K562 (cell line): ENCODE measurements around the gene EEFSEC. TPM values are rescaled to one million over a fixed set of nuclear protein-coding genes. Genes with fewer than 3 reads are reported as not detected.

Source experiments
- ATAC-seq: fragments of 200-7000 bp; cut with Tn5 transposase; 3 replicates; pipeline ENCODE4 v1.9.1; 2020; ENCODE audit warnings: moderate library complexity
- BruUV-seq: library from RNA; stranded (reverse); fragments of 400-500 nt; replicated peaks from 2 replicates; lab custom pipeline; 2021; lab: Mats Ljungman, UMichigan
- CTCF ChIA-PET: fragments of 300-600 bp; formaldehyde crosslinking; extraction: SDS; loops from one replicate; lab custom pipeline; 2021; ENCODE audit warnings: low intra/inter-chr PET ratio; lab: Yijun Ruan, JAX
- POLR2A ChIA-PET: fragments of 300-600, 350-650 bp; sonication (Branson Sonifier 250); formaldehyde crosslinking; extraction: SDS; loops from one replicate; lab custom pipeline; 2021; ENCODE audit warnings: antibody characterized with exemption, inconsistent platforms; lab: Yijun Ruan, JAX
- DNase-seq, 4 experiments: peaks; one replicate each; pipeline versions ENCODE4 v3.0.0 to v3.0.0-alpha.2; 2011 to 2018; ENCODE audit warnings: low spot score in 3 of 4, mixed read lengths in 3 of 4; ENCODE audit errors: extremely low read depth in 1 of 4
- FAIRE-seq: peaks from 2 replicates; lab custom pipeline; 2011; peaks lifted over from hg19 to GRCh38; lab: Jason Lieb, UNC
- H2AFZ ChIP-seq: 2 replicates; pipeline ENCODE4 v1.6.0; 2011; ENCODE audit warnings: low read depth, low read length, control low read depth, inconsistent platforms
- H3K27ac ChIP-seq: fragments of 200-600 bp; 3 replicates; pipeline ENCODE4 v1.8.0; 2011; ENCODE audit warnings: low read depth, mild to moderate bottlenecking, control low read depth, inconsistent platforms, low read length, moderate library complexity, mixed read lengths; ENCODE audit errors: extremely low read depth
- H3K27me3 ChIP-seq, 2 experiments: fragments of 300-600 bp in 1 of 2; 2 replicates in 1 of 2; 3 replicates in 1 of 2; pipeline versions ENCODE4 v1.6.0 to v1.8.0; 2011; ENCODE audit warnings: inconsistent platforms in 2 of 2, low read length in 2 of 2, mild to moderate bottlenecking in 1 of 2, mixed read lengths in 1 of 2, moderate library complexity in 1 of 2; ENCODE audit not compliant: control insufficient read depth in 2 of 2, insufficient read depth in 2 of 2
- H3K36me3 ChIP-seq: fragments of 300-600 bp; 3 replicates; pipeline ENCODE4 v1.8.0; 2011; ENCODE audit warnings: mild to moderate bottlenecking, low read length, inconsistent platforms; ENCODE audit not compliant: control insufficient read depth, insufficient read depth
- H3K4me1 ChIP-seq, 2 experiments: fragments of 200-600 bp in 1 of 2; replicated peaks in 1 of 2; 2 replicates in 1 of 2; 3 replicates in 1 of 2; pipeline versions ENCODE4 v1.5.1 to v1.8.0; 2011; ENCODE audit warnings: inconsistent platforms in 2 of 2, low read length in 2 of 2, mild to moderate bottlenecking in 1 of 2, mixed read lengths in 1 of 2, moderate library complexity in 1 of 2; ENCODE audit not compliant: control insufficient read depth in 2 of 2, insufficient read depth in 2 of 2
- H3K4me2 ChIP-seq: 2 replicates; pipeline ENCODE4 v1.6.1; 2011; ENCODE audit warnings: low read length, control low read depth, inconsistent platforms, mixed read lengths; ENCODE audit not compliant: insufficient read depth
- H3K4me3 ChIP-seq: fragments of 200-600 bp; sonication (generic), shearing (Covaris generic); 2 replicates; pipeline ENCODE4 v1.5.1; 2016; ENCODE audit warnings: control low read depth, inconsistent platforms
- H3K79me2 ChIP-seq: fragments of 200-600 bp; 3 replicates; pipeline ENCODE4 v1.8.0; 2011; ENCODE audit warnings: low read length, inconsistent platforms; ENCODE audit not compliant: control insufficient read depth, insufficient read depth
- H3K9ac ChIP-seq, 2 experiments: 2 replicates each; pipeline versions ENCODE4 v1.6.0 to v1.6.1; 2011; ENCODE audit warnings: low read depth in 2 of 2, low read length in 2 of 2, control low read depth in 1 of 2, inconsistent platforms in 1 of 2, mild to moderate bottlenecking in 1 of 2, mixed read lengths in 1 of 2; ENCODE audit not compliant: insufficient read depth in 1 of 2
- H3K9me1 ChIP-seq: one replicate; pipeline ENCODE4 v1.6.0; 2011; ENCODE audit warnings: inconsistent platforms, mild to moderate bottlenecking, low read length, moderate library complexity; ENCODE audit not compliant: control insufficient read depth, insufficient read depth
- H3K9me3 ChIP-seq: replicated peaks from 2 replicates; pipeline ENCODE4 v1.5.1; 2011; ENCODE audit warnings: low read depth, low read length, inconsistent platforms; ENCODE audit not compliant: control insufficient read depth, insufficient read depth
- H4K20me1 ChIP-seq: replicated peaks from 2 replicates; pipeline ENCODE4 v1.6.1; 2011; ENCODE audit warnings: low read length, inconsistent platforms, mixed read lengths; ENCODE audit not compliant: control insufficient read depth, insufficient read depth
- ADNP ChIP-seq: fragments of 200-800 bp; sonication (Bioruptor generic); IDR thresholded peaks from 2 replicates; pipeline ENCODE4 v1.6.1; 2016; ENCODE audit warnings: missing genetic modification characterization, missing compliant biosample characterization
- CBX3 ChIP-seq, 2 experiments: IDR thresholded peaks; 1 replicate in 1 of 2; 2 replicates in 1 of 2; pipeline ENCODE4 v1.6.1; 2012; ENCODE audit warnings: inconsistent platforms in 2 of 2, low read length in 2 of 2, borderline replicate concordance in 1 of 2, control low read depth in 1 of 2
- CHD4 ChIP-seq: fragments of 200-600 bp; sonication (generic); IDR thresholded peaks from 3 replicates; pipeline ENCODE4 v1.6.1; 2012; ENCODE audit warnings: low read depth, mild to moderate bottlenecking, mixed read lengths, low read length, inconsistent platforms; ENCODE audit not compliant: insufficient read depth, insufficient replicate concordance, poor library complexity, severe bottlenecking
- DPF2 ChIP-seq: fragments of 450-650 bp; IDR thresholded peaks from 2 replicates; pipeline ENCODE4 v1.6.1; 2016
- GATA2 ChIP-seq: sonication (generic); formaldehyde crosslinking; IDR thresholded peaks from 2 replicates; pipeline ENCODE4 v1.4.0; 2020; ENCODE audit warnings: mild to moderate bottlenecking, missing genetic modification reagents
- PYGO2 ChIP-seq: fragments of 450-650 bp; IDR thresholded peaks from 2 replicates; pipeline ENCODE4 v1.6.1; 2016; ENCODE audit warnings: mild to moderate bottlenecking, missing genetic modification characterization, moderate library complexity, missing compliant biosample characterization
- RHOXF2B ChIP-seq: fragments of 250-450 bp; sonication (Bioruptor Pico); conservative IDR thresholded peaks from 2 replicates; pipeline ENCODE4 v1.5.1; 2021
- SIX5 ChIP-seq, 2 experiments: IDR thresholded peaks; 2 replicates each; pipeline ENCODE4 v1.6.1; 2011; ENCODE audit warnings: low read length in 2 of 2, borderline replicate concordance in 1 of 2, low read depth in 1 of 2, mild to moderate bottlenecking in 1 of 2, moderate library complexity in 1 of 2; ENCODE audit not compliant: insufficient read depth in 1 of 2
- SOX6 ChIP-seq: fragments of 450-650 bp; IDR thresholded peaks from 2 replicates; pipeline ENCODE4 v1.6.1; 2014; ENCODE audit warnings: mild to moderate bottlenecking
- ZNF23 ChIP-seq: fragments of 250-450 bp; sonication (Bioruptor Pico); IDR thresholded peaks from 2 replicates; pipeline ENCODE4 v1.4.0; 2020; ENCODE audit warnings: mild to moderate bottlenecking
- ZNF780A ChIP-seq: fragments of 250-450 bp; sonication (Bioruptor Pico); IDR thresholded peaks from 2 replicates; pipeline ENCODE4 v1.5.0; 2021; ENCODE audit warnings: mild to moderate bottlenecking
- WGBS: fragments of 100-300 bp; shearing (Covaris generic); methylation state at CpG from one replicate; pipeline ENCODE4 v1.1.6; 2016; ENCODE audit warnings: low coverage, mixed read lengths; ENCODE audit not compliant: insufficient coverage; ENCODE audit errors: missing lambda C conversion rate; 5-methylcytosine and 5-hydroxymethylcytosine counted together
- in situ Hi-C: fragments of 300-500 bp; cut with MboI; formaldehyde crosslinking; loops from 4 replicates; pipeline ENCODE4 v1.15.0; 2018; ENCODE audit warnings: inconsistent platforms, mixed read lengths
- intact Hi-C: fragments of 100-400 bp; cut with micrococcal nuclease; formaldehyde crosslinking; loops from 2 replicates; pipeline ENCODE4 v1.14.2; 2022
- polyA plus RNA-seq, 8 experiments: library from polyadenylated mRNA; depleted of rRNA in 4 of 8; stranded (reverse) in 5 of 8; unstranded in 3 of 8; fragments of >200 nt; fragmentation: Nextera tagmentation in 2 of 8; fragmentation: Illumina TruSeq in 1 of 8; extraction: Ambion mirVana in 2 of 8; extraction: Trizol in 1 of 8; gene quantifications; 2 replicates each; pipeline versions ENCODE4 v1.2.1 to v1.2.3, GENCODE V29; 2011 to 2014; ENCODE audit warnings: inconsistent platforms in 1 of 8, missing spikeins in 1 of 8
- total RNA-seq, 7 experiments: library from RNA; depleted of rRNA in 6 of 7; stranded (reverse); fragments of >200 nt in 6 of 7; fragmentation: Illumina TruSeq in 2 of 7; extraction: Trizol in 2 of 7; gene quantifications; 2 replicates each; pipeline versions ENCODE4 v1.2.1 to v1.2.3, GENCODE V29; 2011 to 2021; ENCODE audit warnings: low replicate concordance in 1 of 7
- TF ChIP-seq, protein P1 (sequence below): sonication (generic); formaldehyde crosslinking; IDR thresholded peaks from 2 replicates; pipeline ENCODE4 v1.8.0; 2022; ENCODE audit warnings: mild to moderate bottlenecking, missing genetic modification reagents
- TF ChIP-seq, protein P2 (sequence below): fragments of 450-650 bp; formaldehyde crosslinking; IDR thresholded peaks from 2 replicates; pipeline ENCODE4 v1.4.0; 2020; ENCODE audit warnings: mild to moderate bottlenecking

The EEFSEC gene
- total and polyA plus RNA-seq, 9 of the 15 experiments (the other 6 are each of a cell fraction or from before 2014, with no cell fraction given), result 0.35 to 11.8 (median 7.7) TPM

DNA sequence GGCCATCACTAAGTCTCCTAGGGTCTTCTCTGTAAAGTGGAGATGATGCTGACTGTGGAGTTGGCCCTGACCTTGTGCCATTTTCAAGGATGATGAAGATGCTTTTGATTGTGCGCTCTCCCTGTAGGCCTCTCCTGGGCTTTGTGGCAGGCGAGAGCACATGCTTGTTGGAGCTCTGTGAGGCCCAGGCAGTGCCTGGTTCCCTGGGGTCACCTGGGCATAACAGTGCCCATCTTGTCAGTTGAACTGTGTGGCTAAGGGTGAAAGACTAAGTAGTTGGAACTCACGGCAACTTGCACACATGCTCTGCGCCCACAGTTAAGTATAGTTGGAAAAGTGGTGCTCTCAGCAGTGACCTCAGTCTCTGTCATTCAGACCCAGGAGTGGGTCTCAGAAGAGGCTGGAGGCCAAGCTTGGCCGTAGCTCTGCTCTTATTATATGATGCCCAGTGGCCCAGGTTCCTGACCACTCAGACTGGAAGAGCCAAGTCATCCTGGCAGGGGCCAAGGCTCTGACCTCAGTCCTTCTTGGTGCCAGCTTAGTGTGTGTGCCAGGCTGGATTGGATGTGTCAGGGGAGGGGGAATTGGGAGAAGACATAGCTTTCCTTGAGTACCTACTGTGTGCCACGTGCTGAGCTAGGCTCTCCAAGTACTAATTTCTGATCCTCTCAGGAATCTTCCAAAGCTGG is 154.6 kb downstream of the EEFSEC start:
- H4K20me1 ChIP-seq, result no peaks in the 10 kb centered on the region
- ATAC-seq (no peak), FAIRE-seq (no peak), DNase-seq (no peak)
- ChIA-PET POLR2A (interaction anchor here (0.6 to 2.4 kb wide), 3 partner anchors 10 to 176 kb away, joined by 3 to 9 read pairs (median 7); no protein-coding TSS in a partner anchor), CTCF (interaction anchor here (0.6 kb wide), 1 partner anchor 50 kb away, joined by 3 read pairs; no protein-coding TSS in a partner anchor)
- H3K36me3 ChIP-seq, result no peaks in the 10 kb centered on the region
- no peak overlapping the region for H3K4me2 ChIP-seq
- intact Hi-C loops, result no loop called here
- no peaks in the 10 kb centered on the region for H3K4me1 ChIP-seq
- no peak overlapping the region for H2AFZ ChIP-seq
- no peaks in the 10 kb centered on the region for H3K79me2 ChIP-seq
- in situ Hi-C loops, result no loop called here
- H3K27ac ChIP-seq, result no peak overlapping the region
- TF ChIP-seq SIX5 (IDR thresholded peaks at IDR 0.05; ENCODE audit: borderline replicate concordance in 1 of 2, insufficient read depth in 1 of 2, low read depth in 1 of 2, low read length in 2 of 2) (no peak), ZNF780A (CRISPR knock-in tag) (no peak), ZNF23 (no peak), ADNP (tag) (no peak), SOX6 (no peak), CHD4 (no peak), GATA2 (CRISPR knock-in tag) (no peak), CBX3 (IDR thresholded peaks at IDR 0.05; ENCODE audit: borderline replicate concordance in 1 of 2, low read length in 2 of 2) (no peak), PYGO2 (tag) (no peak), RHOXF2B (CRISPR knock-in tag) (no peak), DPF2 (no peak)
- TF ChIP-seq, protein P1, sequence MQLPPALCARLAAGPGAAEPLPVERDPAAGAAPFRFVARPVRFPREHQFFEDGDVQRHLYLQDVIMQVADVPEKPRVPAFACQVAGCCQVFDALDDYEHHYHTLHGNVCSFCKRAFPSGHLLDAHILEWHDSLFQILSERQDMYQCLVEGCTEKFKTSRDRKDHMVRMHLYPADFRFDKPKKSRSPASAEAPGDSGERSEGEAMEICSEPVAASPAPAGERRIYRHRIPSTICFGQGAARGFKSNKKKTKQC (CRISPR knock-in tag), result no peak
- TF ChIP-seq, protein P2, sequence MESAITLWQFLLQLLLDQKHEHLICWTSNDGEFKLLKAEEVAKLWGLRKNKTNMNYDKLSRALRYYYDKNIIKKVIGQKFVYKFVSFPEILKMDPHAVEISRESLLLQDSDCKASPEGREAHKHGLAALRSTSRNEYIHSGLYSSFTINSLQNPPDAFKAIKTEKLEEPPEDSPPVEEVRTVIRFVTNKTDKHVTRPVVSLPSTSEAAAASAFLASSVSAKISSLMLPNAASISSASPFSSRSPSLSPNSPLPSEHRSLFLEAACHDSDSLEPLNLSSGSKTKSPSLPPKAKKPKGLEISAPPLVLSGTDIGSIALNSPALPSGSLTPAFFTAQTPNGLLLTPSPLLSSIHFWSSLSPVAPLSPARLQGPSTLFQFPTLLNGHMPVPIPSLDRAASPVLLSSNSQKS (CRISPR knock-in tag), result no peak
- WGBS, result 79% methylated on average over 5 of the region's 6 CpGs
- H3K9me3 ChIP-seq, result no peaks in the 10 kb centered on the region
- no peaks in the 10 kb centered on the region for H3K9me1 ChIP-seq
- no TSS peak for BruUV-seq
- no peak overlapping the region for H3K4me3 ChIP-seq
- no peaks in the 10 kb centered on the region for H3K27me3 ChIP-seq
- H3K9ac ChIP-seq, result no peak overlapping the region
